Measurements from ENCODE around the gene WEE1.

DNA sequence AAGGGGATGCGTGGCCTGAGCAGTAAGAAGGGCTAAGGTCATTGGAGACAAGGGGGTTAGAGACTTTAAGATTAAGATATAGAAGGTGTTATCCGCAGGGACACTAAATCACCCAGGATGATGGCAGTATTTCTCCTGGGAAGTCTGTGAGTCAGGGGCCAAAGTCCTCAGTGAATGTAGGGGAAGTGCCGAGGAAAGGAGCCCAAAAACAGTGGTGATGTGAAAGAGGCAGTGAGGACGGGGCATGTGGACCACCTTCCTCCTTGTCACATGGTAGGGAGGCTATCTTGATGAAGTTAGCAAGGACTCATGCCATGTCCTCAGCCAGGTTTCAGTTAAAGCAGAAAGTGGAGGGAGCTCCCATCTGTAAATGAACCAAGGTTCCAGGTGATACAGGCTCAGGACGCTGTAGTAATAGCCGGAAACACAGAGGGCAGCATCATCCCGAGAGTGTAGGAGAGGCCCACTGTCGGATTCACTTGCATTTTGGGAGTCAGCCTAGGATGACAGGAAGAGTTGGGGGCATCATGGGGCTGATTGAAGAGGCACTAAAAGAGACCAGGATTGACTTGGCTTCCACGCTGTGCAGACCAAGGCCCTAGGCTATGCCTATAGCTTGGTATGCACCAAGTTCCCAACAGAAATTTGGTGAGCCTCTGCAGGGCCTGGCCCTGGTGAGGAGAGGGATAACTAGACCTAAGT, 33.5 kb downstream of the WEE1 start:
- TF ChIP-seq CTCF (IDR thresholded peaks at IDR 0.05) (peak; percentile 38), SMC3 (IDR thresholded peaks at IDR 0.05) (0 out of 3 replicates have a peak, but pooled peaks have one; percentile 24), RFX5 (IDR thresholded peaks at IDR 0.05) (no peak), POLR2A (IDR thresholded peaks at IDR 0.05; ENCODE audit: low read length) (no peak), MAZ (IDR thresholded peaks at IDR 0.05; ENCODE audit: borderline replicate concordance, low read depth, low read length) (no peak), ESRRA (IDR thresholded peaks at IDR 0.05; ENCODE audit: borderline replicate concordance, low read length) (no peak), GATA3 (IDR thresholded peaks at IDR 0.05; ENCODE audit: borderline replicate concordance) (no peak), PHF8 (IDR thresholded peaks at IDR 0.05; ENCODE audit: borderline replicate concordance, low read depth) (no peak)
- TF ChIP-seq, protein P1, sequence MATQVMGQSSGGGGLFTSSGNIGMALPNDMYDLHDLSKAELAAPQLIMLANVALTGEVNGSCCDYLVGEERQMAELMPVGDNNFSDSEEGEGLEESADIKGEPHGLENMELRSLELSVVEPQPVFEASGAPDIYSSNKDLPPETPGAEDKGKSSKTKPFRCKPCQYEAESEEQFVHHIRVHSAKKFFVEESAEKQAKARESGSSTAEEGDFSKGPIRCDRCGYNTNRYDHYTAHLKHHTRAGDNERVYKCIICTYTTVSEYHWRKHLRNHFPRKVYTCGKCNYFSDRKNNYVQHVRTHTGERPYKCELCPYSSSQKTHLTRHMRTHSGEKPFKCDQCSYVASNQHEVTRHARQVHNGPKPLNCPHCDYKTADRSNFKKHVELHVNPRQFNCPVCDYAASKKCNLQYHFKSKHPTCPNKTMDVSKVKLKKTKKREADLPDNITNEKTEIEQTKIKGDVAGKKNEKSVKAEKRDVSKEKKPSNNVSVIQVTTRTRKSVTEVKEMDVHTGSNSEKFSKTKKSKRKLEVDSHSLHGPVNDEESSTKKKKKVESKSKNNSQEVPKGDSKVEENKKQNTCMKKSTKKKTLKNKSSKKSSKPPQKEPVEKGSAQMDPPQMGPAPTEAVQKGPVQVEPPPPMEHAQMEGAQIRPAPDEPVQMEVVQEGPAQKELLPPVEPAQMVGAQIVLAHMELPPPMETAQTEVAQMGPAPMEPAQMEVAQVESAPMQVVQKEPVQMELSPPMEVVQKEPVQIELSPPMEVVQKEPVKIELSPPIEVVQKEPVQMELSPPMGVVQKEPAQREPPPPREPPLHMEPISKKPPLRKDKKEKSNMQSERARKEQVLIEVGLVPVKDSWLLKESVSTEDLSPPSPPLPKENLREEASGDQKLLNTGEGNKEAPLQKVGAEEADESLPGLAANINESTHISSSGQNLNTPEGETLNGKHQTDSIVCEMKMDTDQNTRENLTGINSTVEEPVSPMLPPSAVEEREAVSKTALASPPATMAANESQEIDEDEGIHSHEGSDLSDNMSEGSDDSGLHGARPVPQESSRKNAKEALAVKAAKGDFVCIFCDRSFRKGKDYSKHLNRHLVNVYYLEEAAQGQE (IDR thresholded peaks at IDR 0.05): no peak
